Loucy (cell line): ENCODE measurements around the gene PRIMA1.

Source experiments
- H2AFZ ChIP-seq: fragments of 200-600 bp; sonication (generic); 2 replicates; pipeline ENCODE4 v1.6.0; 2016; ENCODE audit warnings: antibody characterized with exemption, mild to moderate bottlenecking, low read length, moderate library complexity
- H3F3A ChIP-seq: fragments of 200-600 bp; 2 replicates; pipeline ENCODE4 v1.6.0; 2016; ENCODE audit warnings: antibody characterized with exemption, low read depth, mild to moderate bottlenecking
- H3K27me3 ChIP-seq: fragments of 200-600 bp; sonication (generic); 2 replicates; pipeline ENCODE4 v1.6.1; 2014; ENCODE audit warnings: low read length, mild to moderate bottlenecking; ENCODE audit not compliant: insufficient read depth, poor library complexity, severe bottlenecking
- H3K36me3 ChIP-seq: fragments of 200-600 bp; sonication (generic); 2 replicates; pipeline ENCODE4 v1.6.1; 2016; ENCODE audit warnings: low read length; ENCODE audit not compliant: insufficient read depth
- H3K4me1 ChIP-seq: fragments of 200-600 bp; sonication (generic); 2 replicates; pipeline ENCODE4 v1.5.1; 2014; ENCODE audit warnings: low read length, mild to moderate bottlenecking; ENCODE audit not compliant: insufficient read depth, poor library complexity, severe bottlenecking
- H3K4me2 ChIP-seq: fragments of 200-600 bp; sonication (generic); 2 replicates; pipeline ENCODE4 v1.6.0; 2014; ENCODE audit warnings: antibody characterized with exemption, low read length, low read depth, mild to moderate bottlenecking; ENCODE audit not compliant: poor library complexity, severe bottlenecking
- H3K4me3 ChIP-seq: fragments of 200-600 bp; sonication (generic); 2 replicates; pipeline ENCODE4 v1.5.1; 2014; ENCODE audit warnings: low read length, mild to moderate bottlenecking, mixed read lengths; ENCODE audit not compliant: poor library complexity, severe bottlenecking
- H3K79me2 ChIP-seq: fragments of 200-600 bp; sonication (generic); 2 replicates; pipeline ENCODE4 v1.6.1; 2014; ENCODE audit warnings: low read length; ENCODE audit not compliant: insufficient read depth
- H3K9ac ChIP-seq: fragments of 200-600 bp; sonication (generic); 2 replicates; pipeline ENCODE4 v1.6.0; 2014; ENCODE audit warnings: mild to moderate bottlenecking, low read depth, low read length, moderate library complexity; ENCODE audit not compliant: poor library complexity, severe bottlenecking
- H3K9me2 ChIP-seq: fragments of 200-600 bp; sonication (generic); replicated peaks from 2 replicates; pipeline ENCODE4 v1.6.1; 2016; ENCODE audit warnings: low read depth, low read length, mixed read lengths
- H3K9me3 ChIP-seq: fragments of 200-600 bp; sonication (generic); 2 replicates; pipeline ENCODE4 v1.6.1; 2014; ENCODE audit warnings: mild to moderate bottlenecking, antibody characterized with exemption, low read length, low read depth; ENCODE audit not compliant: insufficient read depth
- H4K20me1 ChIP-seq: fragments of 200-600 bp; sonication (generic); 2 replicates; pipeline ENCODE4 v1.6.0; 2014; ENCODE audit warnings: antibody characterized with exemption, low read length, mild to moderate bottlenecking; ENCODE audit not compliant: insufficient read depth, poor library complexity, severe bottlenecking
- EZH2phosphoT487 ChIP-seq: fragments of 200-600 bp; IDR thresholded peaks from 2 replicates; pipeline ENCODE4 v1.6.1; 2018; ENCODE audit warnings: antibody characterized with exemption, mild to moderate bottlenecking, moderate library complexity, borderline replicate concordance
- TF ChIP-seq, protein P1 (sequence below): fragments of 200-600 bp; sonication (generic); conservative IDR thresholded peaks from 2 replicates; pipeline ENCODE4 v1.5.1; 2014; ENCODE audit warnings: mild to moderate bottlenecking, antibody characterized with exemption, low read length

PRIMA1 gene

DNA sequence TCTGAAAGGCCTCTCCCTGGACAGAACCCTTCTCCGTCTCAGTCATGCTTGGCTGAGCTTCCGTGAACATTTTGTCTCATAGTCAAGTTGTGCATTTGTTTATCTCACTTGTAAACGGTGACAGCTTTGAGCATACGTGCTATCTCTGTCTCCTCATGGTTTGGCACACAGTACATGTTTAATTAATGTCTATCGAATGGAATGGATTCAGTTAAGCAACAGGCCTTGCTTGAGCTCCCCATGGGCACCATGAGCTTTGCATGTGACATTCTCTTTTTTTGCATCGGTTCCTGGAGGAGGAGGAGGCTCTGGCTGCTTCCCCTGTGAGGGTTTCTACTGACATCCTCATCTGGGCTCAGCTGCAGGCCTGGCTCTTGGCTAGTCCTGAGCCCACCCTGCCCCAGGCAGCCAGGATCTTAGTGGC, 80.0 kb downstream of the PRIMA1 start:
- H3K4me1 ChIP-seq, result no peaks in the 10 kb centered on the region
- no peaks in the 10 kb centered on the region for H3K79me2 ChIP-seq
- no peaks in the 10 kb centered on the region for H3K9me2 ChIP-seq
- no peak overlapping the region for H3K4me2 ChIP-seq
- no peaks in the 10 kb centered on the region for H3K27me3 ChIP-seq
- H3K4me3 ChIP-seq, result no peak overlapping the region
- no peak for TF ChIP-seq EZH2phosphoT487
- TF ChIP-seq, protein P1, sequence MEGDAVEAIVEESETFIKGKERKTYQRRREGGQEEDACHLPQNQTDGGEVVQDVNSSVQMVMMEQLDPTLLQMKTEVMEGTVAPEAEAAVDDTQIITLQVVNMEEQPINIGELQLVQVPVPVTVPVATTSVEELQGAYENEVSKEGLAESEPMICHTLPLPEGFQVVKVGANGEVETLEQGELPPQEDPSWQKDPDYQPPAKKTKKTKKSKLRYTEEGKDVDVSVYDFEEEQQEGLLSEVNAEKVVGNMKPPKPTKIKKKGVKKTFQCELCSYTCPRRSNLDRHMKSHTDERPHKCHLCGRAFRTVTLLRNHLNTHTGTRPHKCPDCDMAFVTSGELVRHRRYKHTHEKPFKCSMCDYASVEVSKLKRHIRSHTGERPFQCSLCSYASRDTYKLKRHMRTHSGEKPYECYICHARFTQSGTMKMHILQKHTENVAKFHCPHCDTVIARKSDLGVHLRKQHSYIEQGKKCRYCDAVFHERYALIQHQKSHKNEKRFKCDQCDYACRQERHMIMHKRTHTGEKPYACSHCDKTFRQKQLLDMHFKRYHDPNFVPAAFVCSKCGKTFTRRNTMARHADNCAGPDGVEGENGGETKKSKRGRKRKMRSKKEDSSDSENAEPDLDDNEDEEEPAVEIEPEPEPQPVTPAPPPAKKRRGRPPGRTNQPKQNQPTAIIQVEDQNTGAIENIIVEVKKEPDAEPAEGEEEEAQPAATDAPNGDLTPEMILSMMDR, result no peak
- no peak overlapping the region for H2AFZ ChIP-seq
- H3K9me3 ChIP-seq, result no peaks in the 10 kb centered on the region
- no peaks in the 10 kb centered on the region for H4K20me1 ChIP-seq
- no peaks in the 10 kb centered on the region for H3K36me3 ChIP-seq
- no peak overlapping the region for H3K9ac ChIP-seq
- H3F3A ChIP-seq, result no peaks in the 10 kb centered on the region

DNA sequence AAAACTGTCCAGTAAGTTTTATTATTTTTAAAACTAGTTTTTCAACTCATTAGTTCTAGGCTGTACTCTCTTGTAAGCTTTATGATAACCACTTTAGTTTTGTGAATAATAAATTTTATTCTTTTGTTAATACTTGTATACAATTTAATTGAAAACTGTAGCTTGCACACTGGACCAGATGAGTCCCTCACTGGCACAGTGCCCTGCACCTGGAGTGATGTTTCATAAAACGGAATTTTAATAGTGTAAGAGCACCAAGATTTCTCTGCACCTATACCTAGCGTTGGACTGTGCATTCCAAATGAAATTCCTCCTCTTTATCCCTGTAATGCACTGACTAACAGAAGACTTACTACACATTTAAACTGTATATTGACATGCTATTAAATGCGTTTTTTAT, 80.8 kb downstream of the PRIMA1 start:
- no peaks in the 10 kb centered on the region for H3K9me3 ChIP-seq
- no peaks in the 10 kb centered on the region for H3K4me1 ChIP-seq
- H3K4me3 ChIP-seq, result no peak overlapping the region
- H2AFZ ChIP-seq, result no peak overlapping the region
- no peak overlapping the region for H3K9ac ChIP-seq
- H3K36me3 ChIP-seq, result no peaks in the 10 kb centered on the region
- no peaks in the 10 kb centered on the region for H3K79me2 ChIP-seq
- H3F3A ChIP-seq, result no peaks in the 10 kb centered on the region
- TF ChIP-seq EZH2phosphoT487, result no peak
- TF ChIP-seq, protein P1, result no peak
- no peaks in the 10 kb centered on the region for H4K20me1 ChIP-seq
- no peaks in the 10 kb centered on the region for H3K27me3 ChIP-seq
- H3K9me2 ChIP-seq, result no peaks in the 10 kb centered on the region
- H3K4me2 ChIP-seq, result no peak overlapping the region

DNA sequence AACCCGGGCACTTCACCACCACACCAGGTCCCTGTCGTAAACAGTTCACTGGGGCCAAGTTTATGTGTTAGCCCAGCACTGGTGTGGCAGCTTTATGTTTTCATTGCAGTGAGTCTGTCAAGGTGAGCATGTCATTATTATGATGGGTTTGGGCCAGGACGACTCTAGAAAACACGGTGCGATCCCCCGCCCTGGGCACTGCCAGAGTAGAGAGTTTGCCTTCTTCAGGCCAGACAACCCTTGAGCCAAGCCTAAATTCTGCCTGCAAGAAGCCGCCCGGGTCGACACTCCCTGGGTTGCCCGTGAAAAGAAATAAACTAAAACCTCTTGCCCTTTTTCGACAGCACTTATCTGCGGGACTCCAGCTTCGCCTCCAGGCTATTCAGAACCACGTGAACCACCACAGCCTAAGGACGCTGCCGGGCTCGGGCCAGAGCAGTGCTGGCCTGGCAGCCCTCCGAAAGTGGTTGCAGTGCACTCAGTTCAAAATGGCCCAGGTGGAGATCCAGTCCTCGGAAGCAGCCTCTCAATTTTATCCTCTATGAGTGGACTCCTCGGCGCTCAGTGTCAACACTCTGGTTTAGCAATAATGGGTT, 81.8 kb downstream of the PRIMA1 start:
- Histone ChIP-seq H3K36me3 (no peaks in the 10 kb centered on the region), H3K9me2 (no peaks in the 10 kb centered on the region)

More for the DNA sequence above, 81.8 kb downstream of the PRIMA1 start:
- Histone ChIP-seq H4K20me1 (no peaks in the 10 kb centered on the region), H3K9me3 (no peaks in the 10 kb centered on the region), H3K4me3 (no peak overlapping the region), H2AFZ (no peak overlapping the region), H3K79me2 (no peaks in the 10 kb centered on the region), H3K27me3 (no peaks in the 10 kb centered on the region), H3K9ac (no peak overlapping the region), H3K4me2 (no peak overlapping the region), H3K4me1 (no peaks in the 10 kb centered on the region), H3F3A (no peaks in the 10 kb centered on the region)
- no peak for TF ChIP-seq EZH2phosphoT487
